Liver (tissue), 9 donors: Measurements from ENCODE around the gene MEST. TPM values are rescaled to one million over a fixed set of nuclear protein-coding genes. Genes with fewer than 3 reads are reported as not detected.

Experiments
- DNase-seq: peaks from one replicate; pipeline ENCODE4 v3.0.0-alpha.2; 2017; ENCODE audit warnings: low spot score
- H3K27ac ChIP-seq, 2 donors: one replicate each; pipeline ENCODE4 v1.7.0; 2013; ENCODE audit warnings: inconsistent platforms in 2 of 2, low read length in 2 of 2, control low read depth in 1 of 2, low read depth in 1 of 2, mild to moderate bottlenecking in 1 of 2
- H3K27me3 ChIP-seq, 4 donors: one replicate each; pipeline versions ENCODE4 v1.6.1 to v1.7.0; 2013; ENCODE audit warnings: low read length in 3 of 4, inconsistent platforms in 1 of 4, mild to moderate bottlenecking in 1 of 4, moderate library complexity in 1 of 4; ENCODE audit not compliant: control insufficient read depth in 4 of 4, insufficient read depth in 4 of 4
- H3K36me3 ChIP-seq, 4 donors: one replicate each; pipeline versions ENCODE4 v1.6.1 to v1.7.0; 2013; ENCODE audit warnings: low read length in 3 of 4, mild to moderate bottlenecking in 3 of 4, low read depth in 1 of 4, moderate library complexity in 1 of 4; ENCODE audit not compliant: control insufficient read depth in 4 of 4, insufficient read depth in 3 of 4
- H3K4me1 ChIP-seq, 4 donors: one replicate each; pipeline versions ENCODE4 v1.6.1 to v1.7.0; 2013; ENCODE audit warnings: low read length in 3 of 4, mild to moderate bottlenecking in 3 of 4, moderate library complexity in 1 of 4; ENCODE audit not compliant: control insufficient read depth in 4 of 4, insufficient read depth in 4 of 4
- H3K4me3 ChIP-seq, 3 donors: one replicate each; pipeline versions ENCODE4 v1.6.1 to v1.7.0; 2013; ENCODE audit warnings: low read length in 3 of 3, control low read depth in 1 of 3, low read depth in 1 of 3, mild to moderate bottlenecking in 1 of 3
- H3K9ac ChIP-seq, 2 donors: one replicate each; pipeline ENCODE4 v1.7.0; 2013; ENCODE audit warnings: low read length in 2 of 2, mild to moderate bottlenecking in 2 of 2, moderate library complexity in 2 of 2, control low read depth in 1 of 2, low read depth in 1 of 2
- H3K9me3 ChIP-seq, 4 donors: one replicate each; pipeline versions ENCODE4 v1.6.1 to v1.7.0; 2013; ENCODE audit warnings: low read length in 3 of 4; ENCODE audit not compliant: control insufficient read depth in 4 of 4
- EGR1 ChIP-seq, 2 donors: IDR thresholded peaks; 2 replicates each; pipeline ENCODE4 v1.6.1; 2016 to 2018; ENCODE audit warnings: antibody characterized with exemption in 2 of 2, low read depth in 2 of 2
- FOXA1 ChIP-seq: IDR thresholded peaks from 2 replicates; pipeline ENCODE4 v1.6.1; 2016; ENCODE audit warnings: antibody characterized with exemption
- FOXA2 ChIP-seq: IDR thresholded peaks from 2 replicates; pipeline ENCODE4 v1.6.1; 2016; ENCODE audit warnings: antibody characterized with exemption
- GABPA ChIP-seq, 2 donors: IDR thresholded peaks in 1 of 2; conservative IDR thresholded peaks in 1 of 2; 2 replicates each; pipeline ENCODE4 v1.6.1; 2016; ENCODE audit warnings: antibody characterized with exemption in 2 of 2, mild to moderate bottlenecking in 1 of 2, moderate library complexity in 1 of 2
- HNF4A ChIP-seq, 2 donors: conservative IDR thresholded peaks; 2 replicates each; pipeline ENCODE4 v1.6.1; 2016; ENCODE audit warnings: antibody characterized with exemption in 2 of 2, mild to moderate bottlenecking in 2 of 2
- HNF4G ChIP-seq: IDR thresholded peaks from 2 replicates; pipeline ENCODE4 v1.6.1; 2016; ENCODE audit warnings: antibody characterized with exemption
- JUND ChIP-seq, 2 donors: IDR thresholded peaks; 2 replicates each; pipeline ENCODE4 v1.6.1; 2016; ENCODE audit warnings: antibody characterized with exemption in 2 of 2
- NR2F2 ChIP-seq: IDR thresholded peaks from 2 replicates; pipeline ENCODE4 v1.6.1; 2016; ENCODE audit warnings: antibody characterized with exemption
- RAD21 ChIP-seq, 2 donors: IDR thresholded peaks; 2 replicates each; pipeline ENCODE4 v1.6.1; 2016; ENCODE audit warnings: antibody characterized with exemption in 2 of 2, mild to moderate bottlenecking in 2 of 2
- RXRA ChIP-seq, 2 donors: IDR thresholded peaks; 2 replicates each; pipeline ENCODE4 v1.6.1; 2017 to 2018; ENCODE audit warnings: antibody characterized with exemption in 2 of 2, mild to moderate bottlenecking in 1 of 2
- SP1 ChIP-seq: IDR thresholded peaks from 2 replicates; pipeline ENCODE4 v1.6.1; 2018; ENCODE audit warnings: antibody characterized with exemption, mild to moderate bottlenecking
- TAF1 ChIP-seq: conservative IDR thresholded peaks from 2 replicates; pipeline ENCODE4 v1.6.1; 2016; ENCODE audit warnings: antibody characterized with exemption, mild to moderate bottlenecking
- YY1 ChIP-seq: IDR thresholded peaks from 2 replicates; pipeline ENCODE4 v1.6.1; 2016; ENCODE audit warnings: antibody characterized with exemption, mild to moderate bottlenecking
- WGBS: extraction: QIAGEN DNeasy Blood & Tissue Kit; methylation state at CpG from one replicate; pipeline ENCODE4 v1.1.7; 2013; 5-methylcytosine and 5-hydroxymethylcytosine counted together
- polyA plus RNA-seq, 2 donors: library from polyadenylated mRNA; stranded (reverse) in 1 of 2; unstranded in 1 of 2; fragments of 200-250 nt in 1 of 2; fragments of >200 nt in 1 of 2; fragmentation: Nextera tagmentation in 1 of 2; extraction: Ambion mirVana in 1 of 2; gene quantifications; one replicate each; pipeline versions ENCODE4 v1.2.1 to v1.2.3, GENCODE V29; 2013 to 2015
- total RNA-seq, 2 donors: library from RNA; depleted of rRNA; stranded (reverse); fragments of >200 nt; gene quantifications; one replicate each; pipeline ENCODE4 v1.2.3, GENCODE V29; 2014
- TF ChIP-seq, protein P1 (sequence below): IDR thresholded peaks from 2 replicates; pipeline ENCODE4 v1.6.1; 2016; ENCODE audit warnings: antibody characterized with exemption
- TF ChIP-seq, protein P2 (sequence below): IDR thresholded peaks from 2 replicates; pipeline ENCODE4 v1.6.1; 2016; ENCODE audit warnings: antibody characterized with exemption
- TF ChIP-seq, protein P3 (sequence below): fragments of 150-350 bp; IDR thresholded peaks from 2 replicates; pipeline ENCODE4 v1.5.1; 2017; ENCODE audit warnings: improper control_type of control experiment, low read depth, low read length; ENCODE audit not compliant: missing input control
- TF ChIP-seq, protein P4 (sequence below): IDR thresholded peaks from 2 replicates; pipeline ENCODE4 v1.6.1; 2016; ENCODE audit warnings: antibody characterized with exemption
- TF ChIP-seq, protein P5 (sequence below): IDR thresholded peaks from 2 replicates; pipeline ENCODE4 v1.6.1; 2016; ENCODE audit warnings: antibody characterized with exemption, mild to moderate bottlenecking
- donor health status: healthy.
- donor health status: healthy.
- donor health status: healthy.
- donor health status: healthy.
- donor health status: healthy.

Gene MEST
- total and polyA plus RNA-seq, 4 donors, result 12.6 to 42.4 (median 23.0) TPM

DNA sequence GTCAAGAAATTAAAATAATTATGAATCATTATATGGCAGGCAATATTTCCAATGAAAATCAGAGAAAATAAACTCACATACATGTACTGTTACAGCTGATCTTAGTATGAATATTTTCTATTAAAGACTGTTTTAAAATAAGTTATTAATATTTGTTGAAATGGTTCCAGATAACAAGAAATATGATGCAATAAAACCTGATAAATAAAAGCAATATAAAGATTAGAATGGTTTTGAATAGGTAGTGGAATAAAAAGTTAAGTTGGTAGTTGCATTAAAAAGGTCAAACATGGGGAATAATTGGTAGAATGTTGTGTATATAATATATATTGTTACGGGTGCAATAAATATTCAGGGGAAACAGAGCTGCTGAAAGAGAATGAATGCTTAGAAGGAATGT is 52.5 kb downstream of the MEST start:
- WGBS, result 96% methylated on average over 1 of the region's 1 CpG
- no peak overlapping the region for H3K4me3 ChIP-seq
- H3K27ac ChIP-seq, result no peak overlapping the region
- no peaks in the 10 kb centered on the region for H3K4me1 ChIP-seq
- no peak overlapping the region for H3K9ac ChIP-seq
- no peaks in the 10 kb centered on the region for H3K36me3 ChIP-seq
- DNase-seq, result no peak
- no peaks in the 10 kb centered on the region for H3K27me3 ChIP-seq
- TF ChIP-seq, protein P1, sequence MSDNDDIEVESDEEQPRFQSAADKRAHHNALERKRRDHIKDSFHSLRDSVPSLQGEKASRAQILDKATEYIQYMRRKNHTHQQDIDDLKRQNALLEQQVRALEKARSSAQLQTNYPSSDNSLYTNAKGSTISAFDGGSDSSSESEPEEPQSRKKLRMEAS, result no peak
- TF ChIP-seq HNF4G (no peak), HNF4A (conservative IDR thresholded peaks at IDR 0.05) (no peak), RAD21 (IDR thresholded peaks at IDR 0.05) (no peak), TAF1 (no peak), GABPA (IDR thresholded peaks at IDR 0.05 in 1 of 2, conservative IDR thresholded peaks at IDR 0.05 in 1 of 2) (no peak), JUND (IDR thresholded peaks at IDR 0.05) (no peak), NR2F2 (no peak), FOXA1 (no peak), EGR1 (IDR thresholded peaks at IDR 0.05; ENCODE audit: low read depth in 2 of 2) (no peak), YY1 (no peak)
- TF ChIP-seq, protein P2, sequence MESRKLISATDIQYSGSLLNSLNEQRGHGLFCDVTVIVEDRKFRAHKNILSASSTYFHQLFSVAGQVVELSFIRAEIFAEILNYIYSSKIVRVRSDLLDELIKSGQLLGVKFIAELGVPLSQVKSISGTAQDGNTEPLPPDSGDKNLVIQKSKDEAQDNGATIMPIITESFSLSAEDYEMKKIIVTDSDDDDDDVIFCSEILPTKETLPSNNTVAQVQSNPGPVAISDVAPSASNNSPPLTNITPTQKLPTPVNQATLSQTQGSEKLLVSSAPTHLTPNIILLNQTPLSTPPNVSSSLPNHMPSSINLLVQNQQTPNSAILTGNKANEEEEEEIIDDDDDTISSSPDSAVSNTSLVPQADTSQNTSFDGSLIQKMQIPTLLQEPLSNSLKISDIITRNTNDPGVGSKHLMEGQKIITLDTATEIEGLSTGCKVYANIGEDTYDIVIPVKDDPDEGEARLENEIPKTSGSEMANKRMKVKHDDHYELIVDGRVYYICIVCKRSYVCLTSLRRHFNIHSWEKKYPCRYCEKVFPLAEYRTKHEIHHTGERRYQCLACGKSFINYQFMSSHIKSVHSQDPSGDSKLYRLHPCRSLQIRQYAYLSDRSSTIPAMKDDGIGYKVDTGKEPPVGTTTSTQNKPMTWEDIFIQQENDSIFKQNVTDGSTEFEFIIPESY, result no peak
- TF ChIP-seq, protein P3, sequence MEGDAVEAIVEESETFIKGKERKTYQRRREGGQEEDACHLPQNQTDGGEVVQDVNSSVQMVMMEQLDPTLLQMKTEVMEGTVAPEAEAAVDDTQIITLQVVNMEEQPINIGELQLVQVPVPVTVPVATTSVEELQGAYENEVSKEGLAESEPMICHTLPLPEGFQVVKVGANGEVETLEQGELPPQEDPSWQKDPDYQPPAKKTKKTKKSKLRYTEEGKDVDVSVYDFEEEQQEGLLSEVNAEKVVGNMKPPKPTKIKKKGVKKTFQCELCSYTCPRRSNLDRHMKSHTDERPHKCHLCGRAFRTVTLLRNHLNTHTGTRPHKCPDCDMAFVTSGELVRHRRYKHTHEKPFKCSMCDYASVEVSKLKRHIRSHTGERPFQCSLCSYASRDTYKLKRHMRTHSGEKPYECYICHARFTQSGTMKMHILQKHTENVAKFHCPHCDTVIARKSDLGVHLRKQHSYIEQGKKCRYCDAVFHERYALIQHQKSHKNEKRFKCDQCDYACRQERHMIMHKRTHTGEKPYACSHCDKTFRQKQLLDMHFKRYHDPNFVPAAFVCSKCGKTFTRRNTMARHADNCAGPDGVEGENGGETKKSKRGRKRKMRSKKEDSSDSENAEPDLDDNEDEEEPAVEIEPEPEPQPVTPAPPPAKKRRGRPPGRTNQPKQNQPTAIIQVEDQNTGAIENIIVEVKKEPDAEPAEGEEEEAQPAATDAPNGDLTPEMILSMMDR, result no peak
- H3K9me3 ChIP-seq, result no peaks in the 10 kb centered on the region

DNA sequence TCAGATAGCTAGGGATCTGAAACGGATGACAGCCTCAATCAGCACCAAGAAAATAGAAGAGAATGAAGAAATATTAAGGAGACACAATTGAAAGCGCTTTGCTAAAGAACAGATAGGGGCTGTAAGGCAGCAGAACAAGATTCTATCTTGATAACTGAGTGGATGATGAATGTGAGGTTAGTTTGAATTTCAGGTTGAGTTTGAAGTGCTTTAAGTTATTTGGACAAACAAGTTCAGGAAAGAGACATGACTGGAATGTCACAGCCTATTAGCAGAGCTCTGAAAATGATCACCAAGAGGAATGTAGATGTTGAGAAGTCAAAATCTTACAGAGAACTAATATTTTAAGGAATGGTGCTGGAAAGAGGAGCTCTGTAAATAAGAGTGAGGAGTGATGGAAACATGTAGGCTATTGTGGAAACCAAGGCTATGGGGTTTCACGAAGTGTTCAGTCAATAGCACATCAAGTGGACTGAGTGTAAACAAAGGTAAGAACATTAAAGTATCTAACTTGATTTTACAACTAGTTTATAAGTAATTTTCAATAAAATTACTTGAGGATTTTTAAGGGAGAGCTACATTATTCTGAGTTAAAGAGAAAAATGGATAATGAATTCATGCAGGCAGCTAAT is 61.6 kb downstream of the MEST start:
- no peak overlapping the region for H3K4me3 ChIP-seq
- H3K9me3 ChIP-seq, result no peaks in the 10 kb centered on the region
- no peak overlapping the region for H3K9ac ChIP-seq
- no peaks in the 10 kb centered on the region for H3K4me1 ChIP-seq
- DNase-seq, result no peak
- H3K27ac ChIP-seq, result no peak overlapping the region
- WGBS, result 91% methylated on average over 3 of the region's 3 CpGs
- H3K36me3 ChIP-seq, result peaks cover 0 to 3% (median under 1%) of the 10 kb centered on the region in 4 donors
- TF ChIP-seq HNF4G (no peak), FOXA1 (no peak), EGR1 (IDR thresholded peaks at IDR 0.05; ENCODE audit: low read depth in 2 of 2) (no peak), TAF1 (no peak), GABPA (IDR thresholded peaks at IDR 0.05 in 1 of 2, conservative IDR thresholded peaks at IDR 0.05 in 1 of 2) (no peak), FOXA2 (no peak), SP1 (no peak), YY1 (no peak), JUND (IDR thresholded peaks at IDR 0.05) (no peak), RXRA (IDR thresholded peaks at IDR 0.05) (no peak)
- TF ChIP-seq, protein P4, sequence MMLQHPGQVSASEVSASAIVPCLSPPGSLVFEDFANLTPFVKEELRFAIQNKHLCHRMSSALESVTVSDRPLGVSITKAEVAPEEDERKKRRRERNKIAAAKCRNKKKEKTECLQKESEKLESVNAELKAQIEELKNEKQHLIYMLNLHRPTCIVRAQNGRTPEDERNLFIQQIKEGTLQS, result no peak
- TF ChIP-seq, protein P2, result no peak
- TF ChIP-seq, protein P5, sequence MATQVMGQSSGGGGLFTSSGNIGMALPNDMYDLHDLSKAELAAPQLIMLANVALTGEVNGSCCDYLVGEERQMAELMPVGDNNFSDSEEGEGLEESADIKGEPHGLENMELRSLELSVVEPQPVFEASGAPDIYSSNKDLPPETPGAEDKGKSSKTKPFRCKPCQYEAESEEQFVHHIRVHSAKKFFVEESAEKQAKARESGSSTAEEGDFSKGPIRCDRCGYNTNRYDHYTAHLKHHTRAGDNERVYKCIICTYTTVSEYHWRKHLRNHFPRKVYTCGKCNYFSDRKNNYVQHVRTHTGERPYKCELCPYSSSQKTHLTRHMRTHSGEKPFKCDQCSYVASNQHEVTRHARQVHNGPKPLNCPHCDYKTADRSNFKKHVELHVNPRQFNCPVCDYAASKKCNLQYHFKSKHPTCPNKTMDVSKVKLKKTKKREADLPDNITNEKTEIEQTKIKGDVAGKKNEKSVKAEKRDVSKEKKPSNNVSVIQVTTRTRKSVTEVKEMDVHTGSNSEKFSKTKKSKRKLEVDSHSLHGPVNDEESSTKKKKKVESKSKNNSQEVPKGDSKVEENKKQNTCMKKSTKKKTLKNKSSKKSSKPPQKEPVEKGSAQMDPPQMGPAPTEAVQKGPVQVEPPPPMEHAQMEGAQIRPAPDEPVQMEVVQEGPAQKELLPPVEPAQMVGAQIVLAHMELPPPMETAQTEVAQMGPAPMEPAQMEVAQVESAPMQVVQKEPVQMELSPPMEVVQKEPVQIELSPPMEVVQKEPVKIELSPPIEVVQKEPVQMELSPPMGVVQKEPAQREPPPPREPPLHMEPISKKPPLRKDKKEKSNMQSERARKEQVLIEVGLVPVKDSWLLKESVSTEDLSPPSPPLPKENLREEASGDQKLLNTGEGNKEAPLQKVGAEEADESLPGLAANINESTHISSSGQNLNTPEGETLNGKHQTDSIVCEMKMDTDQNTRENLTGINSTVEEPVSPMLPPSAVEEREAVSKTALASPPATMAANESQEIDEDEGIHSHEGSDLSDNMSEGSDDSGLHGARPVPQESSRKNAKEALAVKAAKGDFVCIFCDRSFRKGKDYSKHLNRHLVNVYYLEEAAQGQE, result no peak
- H3K27me3 ChIP-seq, result no peaks in the 10 kb centered on the region
